AG20443 (cell line): ENCODE results near the gene B4GALNT1.
A peak's percentile ranks its signal among the peaks of the same experiment; 100 is the strongest.
"Not testable (repeated sequence)": the region's sequence is repeated elsewhere in the genome, so short reads cannot be mapped to it uniquely, and the experiment has no call there.

ENCODE experiments used
- DNase-seq: peaks from one replicate; pipeline ENCODE4 v3.0.0; 2012; ENCODE audit warnings: low spot score, mixed read lengths

B4GALNT1 gene

GRCh38 chr12:57620936-57621496 is 12.0 kb downstream of the B4GALNT1 start:
- DNase-seq, result peak; percentile 52

GRCh38 chr12:57620245-57620935 is 12.6 kb downstream of the B4GALNT1 start:
- no peak for DNase-seq

GRCh38 chr12:57619434-57620244 is 13.4 kb downstream of the B4GALNT1 start:
- no peak for DNase-seq

GRCh38 chr12:57618966-57619433 is 14.0 kb downstream of the B4GALNT1 start:
- no peak for DNase-seq

- DNase-seq, result not testable (repeated sequence)
Measured at GRCh38 chr12:57618431-57618830, 14.6 kb downstream of the B4GALNT1 start.

GRCh38 chr12:57617942-57618341 is 15.1 kb downstream of the B4GALNT1 start:
- no peak for DNase-seq

- DNase-seq, result peak; percentile 42
Measured at GRCh38 chr12:57616383-57617101, 16.5 kb downstream of the B4GALNT1 start.

- no peak for DNase-seq
Measured at GRCh38 chr12:57615637-57616036, 17.4 kb downstream of the B4GALNT1 start.

- DNase-seq, result no peak
Measured at GRCh38 chr12:57614948-57615500, 18.0 kb downstream of the B4GALNT1 start.

GRCh38 chr12:57614178-57614947 is 18.6 kb downstream of the B4GALNT1 start:
- DNase-seq, result peak; percentile 62

GRCh38 chr12:57613427-57614109 is 19.4 kb downstream of the B4GALNT1 start:
- no peak for DNase-seq

GRCh38 chr12:57612711-57613426 is 20.1 kb downstream of the B4GALNT1 start:
- no peak for DNase-seq

- DNase-seq, result no peak
Measured at GRCh38 chr12:57611827-57612710, 20.9 kb downstream of the B4GALNT1 start.

GRCh38 chr12:57611108-57611826 is 21.7 kb downstream of the B4GALNT1 start, which contains the start of gene ARHGEF25:
ARHGEF25 (plus strand) TSS chr12:57611435; CDS start chr12:57611895, 460 bp downstream.
- DNase-seq, result peak; percentile 95

- DNase-seq, result peak; percentile 35
Measured at GRCh38 chr12:57610554-57611107, 22.4 kb downstream of the B4GALNT1 start.

- DNase-seq, result no peak
Measured at GRCh38 chr12:57609781-57610553, 23.0 kb downstream of the B4GALNT1 start.
